ENCODE results near the gene ZNF91.

Gene ZNF91

GRCh38 chr19:23313196-23313595, 82.1 kb downstream of the ZNF91 start:
- H3K27me3 ChIP-seq (ENCODE audit: insufficient read depth, poor library complexity, severe bottlenecking) = no peaks in the 10 kb centered on the region
- TF ChIP-seq POLR2AphosphoS5 (IDR thresholded peaks at IDR 0.05; ENCODE audit: low read depth) = no peak
- H3K4me3 ChIP-seq (replicated peaks; ENCODE audit: insufficient read depth, low read length) = no peak overlapping the region

DNA sequence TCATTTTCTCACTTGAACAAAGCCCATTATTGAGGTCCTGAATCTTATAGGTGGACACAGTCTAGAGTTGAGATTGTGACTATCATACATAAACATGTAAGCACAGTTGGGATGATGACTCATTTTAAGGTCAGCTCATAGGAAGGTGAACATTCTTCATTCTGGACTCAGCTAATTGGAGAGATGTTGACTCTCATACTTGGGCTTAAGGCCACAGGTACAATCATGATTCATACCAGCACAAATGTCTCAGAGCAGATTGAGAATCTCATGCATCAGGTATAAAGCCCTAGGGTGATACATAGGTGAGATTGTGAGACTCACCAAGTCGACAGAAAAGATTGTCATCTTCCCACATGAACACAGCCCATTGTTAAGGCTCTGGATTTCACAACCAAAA, 82.8 kb downstream of the ZNF91 start:
- Histone ChIP-seq H3K27me3 (ENCODE audit: insufficient read depth, poor library complexity, severe bottlenecking) (no peaks in the 10 kb centered on the region), H3K27ac (replicated peaks) (no peak overlapping the region), H3K4me3 (replicated peaks; ENCODE audit: insufficient read depth, low read length) (no peak overlapping the region)
- no peak for DNase-seq (ENCODE audit: low read depth in 1 of 2, low spot score in 1 of 2)
- no peak for TF ChIP-seq SPI1 (IDR thresholded peaks at IDR 0.05; ENCODE audit: borderline replicate concordance, low read depth)
- TF ChIP-seq GABPA (IDR thresholded peaks at IDR 0.05; ENCODE audit: low read depth) = no peak
- no peak for TF ChIP-seq POLR2AphosphoS5 (IDR thresholded peaks at IDR 0.05; ENCODE audit: low read depth)
- TF ChIP-seq, protein P1, sequence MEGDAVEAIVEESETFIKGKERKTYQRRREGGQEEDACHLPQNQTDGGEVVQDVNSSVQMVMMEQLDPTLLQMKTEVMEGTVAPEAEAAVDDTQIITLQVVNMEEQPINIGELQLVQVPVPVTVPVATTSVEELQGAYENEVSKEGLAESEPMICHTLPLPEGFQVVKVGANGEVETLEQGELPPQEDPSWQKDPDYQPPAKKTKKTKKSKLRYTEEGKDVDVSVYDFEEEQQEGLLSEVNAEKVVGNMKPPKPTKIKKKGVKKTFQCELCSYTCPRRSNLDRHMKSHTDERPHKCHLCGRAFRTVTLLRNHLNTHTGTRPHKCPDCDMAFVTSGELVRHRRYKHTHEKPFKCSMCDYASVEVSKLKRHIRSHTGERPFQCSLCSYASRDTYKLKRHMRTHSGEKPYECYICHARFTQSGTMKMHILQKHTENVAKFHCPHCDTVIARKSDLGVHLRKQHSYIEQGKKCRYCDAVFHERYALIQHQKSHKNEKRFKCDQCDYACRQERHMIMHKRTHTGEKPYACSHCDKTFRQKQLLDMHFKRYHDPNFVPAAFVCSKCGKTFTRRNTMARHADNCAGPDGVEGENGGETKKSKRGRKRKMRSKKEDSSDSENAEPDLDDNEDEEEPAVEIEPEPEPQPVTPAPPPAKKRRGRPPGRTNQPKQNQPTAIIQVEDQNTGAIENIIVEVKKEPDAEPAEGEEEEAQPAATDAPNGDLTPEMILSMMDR (IDR thresholded peaks at IDR 0.05; ENCODE audit: insufficient read depth, low read length) = no peak
- no peak for TF ChIP-seq REST (IDR thresholded peaks at IDR 0.05; ENCODE audit: insufficient replicate concordance, low read depth)

More at GRCh38 chr19:23313196-23313595, 82.1 kb downstream of the ZNF91 start:
- H3K27ac ChIP-seq (replicated peaks) = no peak overlapping the region
- DNase-seq (ENCODE audit: low read depth in 1 of 2, low spot score in 1 of 2) = no peak

GRCh38 chr19:23311551-23311950, 83.7 kb downstream of the ZNF91 start:
- DNase-seq (ENCODE audit: low read depth in 1 of 2, low spot score in 1 of 2) = no peak
- Histone ChIP-seq H3K27ac (replicated peaks) (no peak overlapping the region), H3K27me3 (ENCODE audit: insufficient read depth, poor library complexity, severe bottlenecking) (no peaks in the 10 kb centered on the region), H3K4me3 (replicated peaks; ENCODE audit: insufficient read depth, low read length) (no peak overlapping the region)
- TF ChIP-seq POLR2AphosphoS5 (IDR thresholded peaks at IDR 0.05; ENCODE audit: low read depth) (no peak), GABPA (IDR thresholded peaks at IDR 0.05; ENCODE audit: low read depth) (no peak), SPI1 (IDR thresholded peaks at IDR 0.05; ENCODE audit: borderline replicate concordance, low read depth) (no peak), REST (IDR thresholded peaks at IDR 0.05; ENCODE audit: insufficient replicate concordance, low read depth) (no peak)
- TF ChIP-seq, protein P1 (IDR thresholded peaks at IDR 0.05; ENCODE audit: insufficient read depth, low read length) = no peak

- no peak for DNase-seq (ENCODE audit: low read depth in 1 of 2, low spot score in 1 of 2)
- Histone ChIP-seq H3K4me3 (replicated peaks; ENCODE audit: insufficient read depth, low read length) (no peak overlapping the region), H3K27me3 (ENCODE audit: insufficient read depth, poor library complexity, severe bottlenecking) (no peaks in the 10 kb centered on the region), H3K27ac (replicated peaks) (no peak overlapping the region)
- TF ChIP-seq GABPA (IDR thresholded peaks at IDR 0.05; ENCODE audit: low read depth) (no peak), REST (IDR thresholded peaks at IDR 0.05; ENCODE audit: insufficient replicate concordance, low read depth) (no peak), SPI1 (IDR thresholded peaks at IDR 0.05; ENCODE audit: borderline replicate concordance, low read depth) (no peak), POLR2AphosphoS5 (IDR thresholded peaks at IDR 0.05; ENCODE audit: low read depth) (no peak)
- TF ChIP-seq, protein P1 (IDR thresholded peaks at IDR 0.05; ENCODE audit: insufficient read depth, low read length) = no peak
Measured at GRCh38 chr19:23310729-23311211, 84.5 kb downstream of the ZNF91 start.
